ENCODE data around the gene SLC12A4.
"Not testable (repeated sequence)": the region's sequence is repeated elsewhere in the genome, so short reads cannot be mapped to it uniquely, and the experiment has no call there.

SLC12A4 gene

GRCh38 chr16:67968400-67969253, at the start of gene SLC12A4:
TSS of gene SLC12A4 (minus strand) at chr16:67968637. CDS start at chr16:67968553, 84 bp downstream.
- H3K27ac ChIP-seq: peak within 1 kb of the TSS; percentile 77
- no peak for DNase-seq (ENCODE audit: low read depth, low spot score)

GRCh38 chr16:68015681-68016080, 47.2 kb upstream of the SLC12A4 start, which contains the start of gene DPEP2NB:
TSS of gene DPEP2NB (minus strand) at chr16:68015911. CDS start at chr16:68015770, 141 bp downstream.
- DNase-seq (ENCODE audit: low read depth, low spot score): no peak

GRCh38 chr16:68013440-68013839, 45.0 kb upstream of the SLC12A4 start:
- DNase-seq (ENCODE audit: low read depth, low spot score): peak; percentile 39
- peak overlapping the region; percentile 53 for H3K27ac ChIP-seq

More at GRCh38 chr16:68015681-68016080, 47.2 kb upstream of the SLC12A4 start, which contains the start of gene DPEP2NB:
- H3K27ac ChIP-seq: no peak within 1 kb of the TSS

GRCh38 chr16:68009872-68010271, 41.4 kb upstream of the SLC12A4 start:
- H3K27ac ChIP-seq; DNase-seq (ENCODE audit: low read depth, low spot score): not testable (repeated sequence)

- H3K27ac ChIP-seq: no peak overlapping the region
- no peak for DNase-seq (ENCODE audit: low read depth, low spot score)
Observed at GRCh38 chr16:68009157-68009735, 40.8 kb upstream of the SLC12A4 start.

GRCh38 chr16:68005786-68006286, 37.4 kb upstream of the SLC12A4 start:
- peak overlapping the region; percentile 78 for H3K27ac ChIP-seq

GRCh38 chr16:68005211-68005610, 36.8 kb upstream of the SLC12A4 start:
- no peak for DNase-seq (ENCODE audit: low read depth, low spot score)
- peak overlapping the region; percentile 78 for H3K27ac ChIP-seq

More at GRCh38 chr16:68005786-68006286, 37.4 kb upstream of the SLC12A4 start:
- peak; percentile 58 for DNase-seq (ENCODE audit: low read depth, low spot score)

GRCh38 chr16:68003031-68003430, 34.6 kb upstream of the SLC12A4 start:
- DNase-seq (ENCODE audit: low read depth, low spot score): no peak
- H3K27ac ChIP-seq: peak overlapping the region; percentile 3

GRCh38 chr16:68000450-68000849, 32.0 kb upstream of the SLC12A4 start:
- no peak for DNase-seq (ENCODE audit: low read depth, low spot score)
- no peak overlapping the region for H3K27ac ChIP-seq

- DNase-seq (ENCODE audit: low read depth, low spot score): no peak
- H3K27ac ChIP-seq: no peak overlapping the region
Observed at GRCh38 chr16:67999985-68000384, 31.5 kb upstream of the SLC12A4 start.

- H3K27ac ChIP-seq; DNase-seq (ENCODE audit: low read depth, low spot score): not testable (repeated sequence)
Observed at GRCh38 chr16:67998779-67999688, 30.6 kb upstream of the SLC12A4 start, which contains the start of gene DPEP2. TSS of gene DPEP2 (minus strand) at chr16:67999484. CDS start at chr16:67993212, 6,272 bp downstream.

- not testable (repeated sequence) for DNase-seq (ENCODE audit: low read depth, low spot score); H3K27ac ChIP-seq
Observed at GRCh38 chr16:67998231-67998778, 29.9 kb upstream of the SLC12A4 start.

GRCh38 chr16:67996666-67997065, 28.2 kb upstream of the SLC12A4 start:
- no peak for DNase-seq (ENCODE audit: low read depth, low spot score)
- no peak overlapping the region for H3K27ac ChIP-seq

- H3K27ac ChIP-seq: no peak overlapping the region
- no peak for DNase-seq (ENCODE audit: low read depth, low spot score)
Observed at GRCh38 chr16:67995423-67995822, 27.0 kb upstream of the SLC12A4 start.

GRCh38 chr16:67994040-67994408, 25.6 kb upstream of the SLC12A4 start:
- H3K27ac ChIP-seq; DNase-seq (ENCODE audit: low read depth, low spot score): not testable (repeated sequence)

- no peak for DNase-seq (ENCODE audit: low read depth, low spot score)
- no peak overlapping the region for H3K27ac ChIP-seq
Observed at GRCh38 chr16:67993207-67994039, 25.0 kb upstream of the SLC12A4 start.

- no peak for DNase-seq (ENCODE audit: low read depth, low spot score)
- no peak overlapping the region for H3K27ac ChIP-seq
Observed at GRCh38 chr16:67992661-67993206, 24.3 kb upstream of the SLC12A4 start.

- DNase-seq (ENCODE audit: low read depth, low spot score): no peak
- H3K27ac ChIP-seq: no peak overlapping the region
Observed at GRCh38 chr16:67990018-67990386, 21.6 kb upstream of the SLC12A4 start.

Measured in epithelial cell of prostate (primary cell).